Cardiac fibroblast (primary cell): ENCODE measurements around the gene LBX1.
A peak's percentile ranks its signal among the peaks of the same experiment; 100 is the strongest.

ENCODE experiments used
- DNase-seq, 2 donors: peaks; one replicate each; pipeline versions ENCODE4 v3.0.0 to v3.0.0-alpha.2; 2010; ENCODE audit warnings: low read depth in 2 of 2
- H3K4me3 ChIP-seq, 2 donors: replicated peaks in 1 of 2; 1 replicate in 1 of 2; 2 replicates in 1 of 2; pipeline ENCODE4 v1.5.1; 2011; ENCODE audit warnings: low read depth in 2 of 2, low read length in 2 of 2, mild to moderate bottlenecking in 2 of 2, moderate library complexity in 1 of 2
- TF ChIP-seq, protein P1 (sequence below): IDR thresholded peaks from one replicate; pipeline ENCODE4 v1.5.1; 2011; ENCODE audit warnings: low read depth, mild to moderate bottlenecking, low read length, inconsistent platforms

The LBX1 gene

DNA sequence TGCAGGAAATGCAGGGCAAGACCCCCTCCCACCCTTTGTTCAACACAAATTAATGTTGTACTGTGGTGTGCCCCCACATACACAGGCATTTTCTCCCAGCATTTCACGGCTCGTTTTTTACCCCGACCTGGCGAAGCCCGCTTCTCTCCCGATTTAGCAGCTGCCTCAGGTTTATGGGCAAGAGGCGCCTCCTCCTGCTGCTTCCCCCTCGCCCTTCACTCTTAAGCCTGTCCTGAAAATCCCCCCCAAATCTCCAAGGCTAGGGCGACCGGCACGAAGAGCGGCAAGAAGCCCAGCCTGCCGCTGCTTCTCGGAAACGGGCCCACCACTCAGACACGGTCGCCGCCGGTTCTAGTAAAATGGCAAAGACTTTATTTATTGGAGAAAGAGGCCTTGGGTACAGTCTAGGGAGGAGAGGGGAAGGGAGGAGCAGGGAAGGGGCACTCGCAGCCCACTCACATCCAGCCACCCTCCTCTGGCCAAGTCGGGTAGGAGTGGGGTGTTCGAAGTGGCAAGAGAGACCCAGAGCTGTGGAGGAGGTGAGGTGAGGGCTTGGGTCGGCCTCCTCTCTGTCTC is 3.3 kb downstream of the LBX1 start:
- no peak for DNase-seq
- no peak overlapping the region for H3K4me3 ChIP-seq
- TF ChIP-seq, protein P1, sequence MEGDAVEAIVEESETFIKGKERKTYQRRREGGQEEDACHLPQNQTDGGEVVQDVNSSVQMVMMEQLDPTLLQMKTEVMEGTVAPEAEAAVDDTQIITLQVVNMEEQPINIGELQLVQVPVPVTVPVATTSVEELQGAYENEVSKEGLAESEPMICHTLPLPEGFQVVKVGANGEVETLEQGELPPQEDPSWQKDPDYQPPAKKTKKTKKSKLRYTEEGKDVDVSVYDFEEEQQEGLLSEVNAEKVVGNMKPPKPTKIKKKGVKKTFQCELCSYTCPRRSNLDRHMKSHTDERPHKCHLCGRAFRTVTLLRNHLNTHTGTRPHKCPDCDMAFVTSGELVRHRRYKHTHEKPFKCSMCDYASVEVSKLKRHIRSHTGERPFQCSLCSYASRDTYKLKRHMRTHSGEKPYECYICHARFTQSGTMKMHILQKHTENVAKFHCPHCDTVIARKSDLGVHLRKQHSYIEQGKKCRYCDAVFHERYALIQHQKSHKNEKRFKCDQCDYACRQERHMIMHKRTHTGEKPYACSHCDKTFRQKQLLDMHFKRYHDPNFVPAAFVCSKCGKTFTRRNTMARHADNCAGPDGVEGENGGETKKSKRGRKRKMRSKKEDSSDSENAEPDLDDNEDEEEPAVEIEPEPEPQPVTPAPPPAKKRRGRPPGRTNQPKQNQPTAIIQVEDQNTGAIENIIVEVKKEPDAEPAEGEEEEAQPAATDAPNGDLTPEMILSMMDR, result no peak

DNA sequence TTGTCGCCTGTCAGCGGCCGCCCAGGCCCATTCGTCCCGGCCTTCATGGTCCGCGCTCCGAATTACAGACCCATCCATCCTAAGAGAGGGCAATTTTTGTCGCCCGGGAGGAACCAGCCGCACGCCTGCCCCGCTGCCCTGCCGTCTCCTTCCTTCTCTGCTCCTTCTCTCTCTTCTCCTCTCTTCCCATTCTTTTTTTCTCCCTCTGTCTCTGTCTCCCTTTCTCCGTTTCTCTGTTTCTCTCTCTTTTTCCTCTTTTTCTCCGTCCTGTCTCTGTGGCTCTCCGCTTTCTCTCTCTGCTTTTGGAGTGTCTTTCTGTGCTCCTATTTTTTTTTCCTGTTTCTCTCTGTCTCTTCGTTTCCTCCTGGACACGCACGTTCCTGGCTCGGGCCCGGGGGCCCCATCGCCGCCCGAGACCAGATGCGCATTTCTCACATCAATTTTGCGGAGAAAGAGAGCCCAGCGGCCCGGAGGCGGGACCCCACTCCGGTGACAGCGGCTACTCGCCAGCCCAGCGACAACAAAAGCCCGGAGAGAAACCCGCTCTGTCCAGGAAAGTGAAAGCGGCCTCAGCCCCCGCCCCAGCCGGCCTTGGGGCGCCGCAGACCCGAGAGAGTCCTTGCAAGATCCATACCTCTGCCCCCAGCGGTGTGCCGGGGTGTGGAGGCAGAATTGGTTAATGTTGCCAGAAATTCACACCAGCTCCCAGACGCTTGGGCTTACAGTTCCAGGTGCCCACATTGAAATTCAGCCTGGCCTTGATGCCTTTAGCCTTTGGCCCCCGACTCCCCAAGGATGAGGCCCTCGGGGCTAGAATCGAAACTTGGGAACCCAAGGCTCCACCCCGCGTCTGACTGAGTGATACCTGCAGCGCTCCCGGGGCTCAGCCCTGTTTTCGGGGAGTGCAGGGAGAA is 4.1 kb downstream of the LBX1 start:
- no peak for DNase-seq
- TF ChIP-seq, protein P1, result no peak
- no peak overlapping the region for H3K4me3 ChIP-seq

DNA sequence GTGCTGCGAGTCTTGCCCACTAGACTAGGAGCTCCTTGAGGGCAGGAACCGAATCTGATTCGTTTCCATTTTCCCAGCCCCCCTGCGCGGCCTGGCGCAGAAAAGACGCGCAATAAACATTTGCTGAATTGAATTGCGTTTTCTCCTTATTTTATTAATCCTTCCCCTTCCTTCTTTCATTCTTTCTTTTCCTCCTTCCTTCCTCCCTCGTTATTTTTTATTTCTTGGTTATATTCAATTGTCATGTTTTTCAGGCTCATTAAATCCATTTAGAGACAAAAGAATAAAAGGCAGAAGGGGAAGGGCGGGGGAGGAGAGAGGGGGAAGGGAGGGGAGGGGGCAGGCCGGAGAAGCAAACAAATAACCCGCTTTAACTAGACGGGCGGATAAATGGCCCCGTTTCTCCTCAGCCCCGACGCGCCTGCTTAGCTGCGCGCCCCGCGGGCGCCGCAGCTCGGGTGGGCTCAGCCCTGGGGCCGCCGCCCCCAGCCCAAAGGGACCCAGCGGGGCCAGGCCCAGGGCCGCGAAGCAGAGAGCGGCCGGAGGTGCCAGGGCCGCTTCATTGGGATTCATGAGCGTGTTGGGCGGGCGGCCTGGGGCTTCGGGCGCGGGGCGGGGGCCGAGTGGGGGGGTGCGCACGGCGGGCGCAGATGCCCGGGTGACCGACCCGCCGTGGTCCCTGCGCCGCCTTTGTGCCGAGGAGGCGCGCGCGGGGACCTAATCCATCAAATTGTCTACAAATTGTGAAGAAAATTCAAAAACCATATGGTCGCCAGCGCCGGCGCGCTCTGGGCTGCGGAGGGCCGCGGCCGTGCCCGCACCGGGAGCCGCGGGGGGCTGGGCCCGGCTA is 5.0 kb downstream of the LBX1 start:
- no peak for DNase-seq
- no peak overlapping the region for H3K4me3 ChIP-seq
- TF ChIP-seq, protein P1, result no peak

DNA sequence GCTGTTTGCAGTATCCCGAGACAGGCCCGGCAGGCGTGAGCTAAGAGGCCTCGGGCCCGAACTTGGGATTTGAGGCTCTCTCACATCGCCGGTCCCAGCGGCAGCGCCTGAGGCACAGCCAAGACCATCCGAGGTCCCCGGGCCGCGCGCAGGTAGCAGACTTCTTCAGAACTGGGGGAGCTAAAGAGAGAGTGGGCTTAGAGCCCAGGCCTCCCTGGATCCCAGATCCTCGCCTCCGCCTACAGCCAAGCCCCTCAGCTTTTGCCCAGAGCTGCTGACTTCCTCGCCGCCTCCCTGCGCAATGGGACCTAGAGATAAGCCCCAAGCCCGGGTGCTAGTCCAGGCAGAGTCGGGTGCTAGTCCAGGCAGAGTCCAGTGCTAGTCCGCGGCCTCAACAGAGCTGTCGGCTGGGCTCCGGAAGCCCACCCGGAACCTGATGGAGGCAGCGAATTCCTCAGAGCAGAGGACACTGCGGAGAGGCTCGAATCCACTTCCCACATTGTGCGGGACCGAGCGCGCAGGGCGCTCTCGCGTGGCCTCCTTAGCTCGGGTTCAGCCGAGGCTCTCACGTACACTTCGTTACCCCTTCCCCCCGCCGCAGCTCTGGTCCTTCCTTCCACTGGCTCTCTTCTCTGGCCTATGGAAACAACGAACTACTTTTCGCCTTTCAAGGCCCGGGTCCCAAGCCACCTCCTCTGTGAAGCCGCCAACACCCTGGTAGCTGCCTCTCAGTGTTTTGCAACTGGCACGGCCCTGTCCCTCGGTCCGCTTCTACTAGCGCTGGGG is 5.8 kb downstream of the LBX1 start:
- TF ChIP-seq, protein P1, result no peak
- no peak for DNase-seq
- H3K4me3 ChIP-seq, result no peak overlapping the region

DNA sequence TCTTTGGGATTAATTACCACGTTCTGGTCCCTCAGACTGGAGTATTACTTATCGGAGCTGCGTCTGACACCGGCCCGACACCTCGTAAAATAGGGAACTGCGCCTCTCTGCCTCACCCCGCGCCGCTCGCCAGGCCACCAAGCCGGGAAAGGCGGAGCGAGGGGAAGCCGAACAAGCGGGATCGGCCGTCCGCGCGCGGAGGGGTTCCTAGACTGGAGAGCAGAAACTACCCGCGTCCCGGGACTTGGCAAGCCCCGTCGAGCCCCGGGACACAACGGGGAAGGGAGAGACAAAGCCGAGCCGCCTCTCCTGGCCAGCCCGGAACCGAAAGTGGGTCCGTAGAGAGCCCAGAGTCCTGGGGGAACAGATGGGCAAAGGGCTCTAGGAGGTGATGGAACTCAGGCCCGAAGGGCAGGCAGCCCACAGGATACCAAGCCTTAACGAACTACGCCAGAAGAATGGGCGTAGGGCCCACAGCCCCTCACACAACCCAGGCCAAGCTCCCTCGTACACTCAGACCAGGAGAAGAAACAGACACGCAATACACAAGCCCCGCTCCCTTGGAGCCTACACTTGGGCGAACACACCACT is 6.5 kb downstream of the LBX1 start:
- no peak for DNase-seq
- TF ChIP-seq, protein P1, result no peak
- H3K4me3 ChIP-seq, result peak overlapping the region; percentile 25 to 28

DNA sequence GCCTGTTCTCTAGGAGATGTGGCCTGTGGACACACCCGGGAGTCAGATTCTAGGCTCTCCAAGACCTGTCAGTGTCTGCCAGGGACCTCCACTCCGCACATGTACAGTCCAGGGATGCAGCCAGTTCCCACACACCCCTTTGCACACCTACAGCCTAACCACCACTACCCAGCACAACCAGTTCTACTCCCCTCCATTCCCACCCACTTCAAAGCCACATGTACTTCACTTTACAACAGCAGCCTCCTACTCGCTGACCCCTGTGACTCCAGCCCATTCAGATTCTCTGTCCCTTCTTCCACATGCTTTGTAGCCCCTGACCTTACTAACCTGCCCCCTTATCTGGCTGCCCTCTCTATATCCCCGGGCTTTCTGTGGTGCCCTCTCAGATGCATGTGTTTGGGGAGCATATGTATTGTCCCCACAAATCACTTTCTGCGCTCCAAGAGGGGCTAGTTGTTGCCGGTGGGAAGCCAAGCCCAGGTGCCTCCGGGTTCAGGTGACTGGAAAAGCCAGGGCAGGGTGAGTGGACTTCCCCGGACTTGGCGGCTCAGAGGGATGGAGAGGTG is 7.2 kb downstream of the LBX1 start:
- TF ChIP-seq, protein P1, result no peak
- H3K4me3 ChIP-seq, result no peak overlapping the region
- no peak for DNase-seq
